Stomach smooth muscle (tissue), 2 donors: ENCODE measurements around the gene NCMAP.
"Not testable (repeated sequence)": the region's sequence is repeated elsewhere in the genome, so short reads cannot be mapped to it uniquely, and the experiment has no call there.

ENCODE experiments used
- H3K27ac ChIP-seq: one replicate; pipeline ENCODE4 v1.7.0; 2013; ENCODE audit warnings: mild to moderate bottlenecking, low read length, inconsistent platforms
- H3K27me3 ChIP-seq, 2 donors: one replicate each; pipeline ENCODE4 v1.7.0; 2013; ENCODE audit warnings: low read length in 2 of 2; ENCODE audit not compliant: insufficient read depth in 2 of 2, control insufficient read depth in 1 of 2
- H3K36me3 ChIP-seq, 2 donors: one replicate each; pipeline ENCODE4 v1.7.0; 2013; ENCODE audit warnings: low read length in 2 of 2; ENCODE audit not compliant: control insufficient read depth in 2 of 2, insufficient read depth in 2 of 2
- H3K4me1 ChIP-seq: one replicate; pipeline ENCODE4 v1.7.0; 2013; ENCODE audit warnings: low read length; ENCODE audit not compliant: control insufficient read depth, insufficient read depth
- H3K4me3 ChIP-seq, 2 donors: one replicate each; pipeline ENCODE4 v1.7.0; 2013; ENCODE audit warnings: low read length in 2 of 2
- H3K9ac ChIP-seq, 2 donors: one replicate each; pipeline ENCODE4 v1.7.0; 2013; ENCODE audit warnings: low read length in 2 of 2, mild to moderate bottlenecking in 1 of 2
- H3K9me3 ChIP-seq, 2 donors: one replicate each; pipeline ENCODE4 v1.7.0; 2013; ENCODE audit warnings: low read length in 2 of 2; ENCODE audit not compliant: control insufficient read depth in 2 of 2
- donor health status: healthy.
- donor health status: Pancreatic carcinoma.

The NCMAP gene

GRCh38 chr1:24525606-24526005, 30.3 kb upstream of the NCMAP start:
- Histone ChIP-seq H3K27ac (no peak overlapping the region), H3K4me1 (no peaks in the 10 kb centered on the region), H3K36me3 (peaks cover 0 to 4% of the 10 kb centered on the region in 2 donors), H3K9me3 (no peaks in the 10 kb centered on the region), H3K9ac (no peak overlapping the region), H3K27me3 (no peaks in the 10 kb centered on the region), H3K4me3 (no peak overlapping the region)

- no peaks in the 10 kb centered on the region for H3K27me3 ChIP-seq
- no peak overlapping the region for H3K9ac ChIP-seq
- H3K4me3 ChIP-seq: no peak overlapping the region
- no peak overlapping the region for H3K27ac ChIP-seq
- no peaks in the 10 kb centered on the region for H3K9me3 ChIP-seq
- peaks cover 0 to 4% of the 10 kb centered on the region in 2 donors for H3K36me3 ChIP-seq
- H3K4me1 ChIP-seq: no peaks in the 10 kb centered on the region
Measured at GRCh38 chr1:24526045-24526444, 29.8 kb upstream of the NCMAP start.

- Histone ChIP-seq H3K9ac (no peak overlapping the region), H3K4me1 (no peaks in the 10 kb centered on the region), H3K27ac (no peak overlapping the region), H3K4me3 (no peak overlapping the region), H3K27me3 (no peaks in the 10 kb centered on the region), H3K36me3 (peaks cover 0 to 4% of the 10 kb centered on the region in 2 donors), H3K9me3 (no peaks in the 10 kb centered on the region)
Measured at GRCh38 chr1:24526940-24527542, 28.8 kb upstream of the NCMAP start.

- no peak overlapping the region for H3K4me3 ChIP-seq
- H3K9ac ChIP-seq: no peak overlapping the region
- H3K27ac ChIP-seq: no peak overlapping the region
- no peaks in the 10 kb centered on the region for H3K27me3 ChIP-seq
- no peaks in the 10 kb centered on the region for H3K9me3 ChIP-seq
- H3K36me3 ChIP-seq: peaks cover 2 to 4% of the 10 kb centered on the region in 2 donors
- no peaks in the 10 kb centered on the region for H3K4me1 ChIP-seq
Measured at GRCh38 chr1:24528744-24529143, 27.1 kb upstream of the NCMAP start.

- not testable (repeated sequence) for H3K27ac ChIP-seq, H3K36me3 ChIP-seq, H3K9ac ChIP-seq, H3K27me3 ChIP-seq, H3K4me3 ChIP-seq, H3K9me3 ChIP-seq, H3K4me1 ChIP-seq
Measured at GRCh38 chr1:24529292-24529691, 26.6 kb upstream of the NCMAP start.

- Histone ChIP-seq H3K4me3 (no peak overlapping the region), H3K4me1 (no peaks in the 10 kb centered on the region), H3K27ac (no peak overlapping the region), H3K36me3 (peaks cover 0 to 5% of the 10 kb centered on the region in 2 donors), H3K27me3 (no peaks in the 10 kb centered on the region), H3K9ac (no peak overlapping the region), H3K9me3 (no peaks in the 10 kb centered on the region)
Measured at GRCh38 chr1:24535021-24535424, 20.9 kb upstream of the NCMAP start.

GRCh38 chr1:24535778-24536177, 20.1 kb upstream of the NCMAP start:
- no peaks in the 10 kb centered on the region for H3K27me3 ChIP-seq
- H3K4me1 ChIP-seq: no peaks in the 10 kb centered on the region
- H3K9ac ChIP-seq: no peak overlapping the region
- no peak overlapping the region for H3K27ac ChIP-seq
- H3K9me3 ChIP-seq: no peaks in the 10 kb centered on the region
- no peak overlapping the region for H3K4me3 ChIP-seq
- H3K36me3 ChIP-seq: peaks cover 0 to 5% of the 10 kb centered on the region in 2 donors

GRCh38 chr1:24536391-24536840, 19.5 kb upstream of the NCMAP start:
- Histone ChIP-seq H3K9ac (no peak overlapping the region), H3K27me3 (no peaks in the 10 kb centered on the region), H3K36me3 (peaks cover 0 to 5% of the 10 kb centered on the region in 2 donors), H3K27ac (peak overlapping the region; percentile 13), H3K9me3 (no peaks in the 10 kb centered on the region), H3K4me3 (no peak overlapping the region), H3K4me1 (no peaks in the 10 kb centered on the region)

- H3K27me3 ChIP-seq: no peaks in the 10 kb centered on the region
- no peaks in the 10 kb centered on the region for H3K9me3 ChIP-seq
- no peak overlapping the region for H3K27ac ChIP-seq
- H3K4me3 ChIP-seq: no peak overlapping the region
- no peaks in the 10 kb centered on the region for H3K4me1 ChIP-seq
- peaks cover 0 to 3% of the 10 kb centered on the region in 2 donors for H3K36me3 ChIP-seq
- no peak overlapping the region for H3K9ac ChIP-seq
Measured at GRCh38 chr1:24540051-24540905, 15.6 kb upstream of the NCMAP start.

GRCh38 chr1:24540906-24541710, 14.8 kb upstream of the NCMAP start:
- H3K4me3 ChIP-seq: no peak overlapping the region
- H3K9ac ChIP-seq: no peak overlapping the region
- H3K9me3 ChIP-seq: no peaks in the 10 kb centered on the region
- H3K36me3 ChIP-seq: no peaks in the 10 kb centered on the region
- H3K27me3 ChIP-seq: no peaks in the 10 kb centered on the region
- no peaks in the 10 kb centered on the region for H3K4me1 ChIP-seq
- no peak overlapping the region for H3K27ac ChIP-seq
